T-helper 1 cell (primary cell): ENCODE measurements around the gene ZFP57.

Experiments
- DNase-seq, 5 donors: peaks; one replicate each; pipeline ENCODE4 v3.0.0-alpha.2; 2012 to 2020

The ZFP57 gene

DNA sequence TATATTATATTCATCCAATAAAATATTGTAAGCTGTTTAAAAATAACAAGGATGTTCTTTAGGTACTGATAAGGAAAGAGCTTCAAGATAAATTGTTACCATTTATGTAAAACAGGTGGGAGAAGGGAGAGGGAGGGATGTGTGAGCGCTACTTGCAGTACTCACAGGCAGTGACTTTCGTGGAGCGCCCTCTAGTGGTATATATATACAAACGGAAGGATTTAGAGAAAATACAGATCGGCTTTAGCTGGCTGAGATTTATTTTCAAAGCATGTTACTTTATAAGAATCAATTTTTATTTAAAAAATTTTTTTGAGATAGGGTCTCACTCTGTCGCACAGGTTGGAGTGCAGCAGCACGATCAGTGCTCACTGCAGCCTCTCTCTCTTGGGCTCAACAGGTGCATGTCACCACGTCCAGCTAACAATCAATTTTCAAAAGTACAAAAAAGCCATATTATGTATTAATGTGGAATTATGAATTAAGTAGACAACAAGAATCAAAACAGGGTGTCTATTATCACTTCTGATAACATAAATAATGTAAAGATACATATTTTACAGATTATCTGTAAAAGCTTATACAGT is 27.4 kb downstream of the ZFP57 start:
- DNase-seq: peak in 3 of 5 donors; percentile 37 to 62 (median 41)

DNA sequence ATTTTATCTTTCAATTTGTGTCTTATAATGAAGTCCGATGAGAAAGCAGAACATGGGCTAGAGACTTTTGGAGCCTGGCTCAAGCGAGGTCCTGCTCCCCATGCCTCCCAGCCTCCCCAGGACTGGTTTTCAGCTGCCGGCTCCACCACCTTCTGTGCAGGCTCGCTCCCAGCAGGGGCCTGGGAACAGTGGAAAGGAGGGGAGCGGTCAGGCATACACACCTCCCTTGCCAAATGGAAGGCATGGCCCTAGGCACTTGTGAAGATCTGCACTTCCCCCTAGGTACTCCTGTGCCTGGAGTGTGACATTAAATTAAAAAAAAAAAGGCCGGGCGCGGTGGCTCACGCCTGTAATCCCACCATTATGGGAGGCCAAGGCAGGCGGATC is 28.8 kb downstream of the ZFP57 start:
- no peak for DNase-seq

DNA sequence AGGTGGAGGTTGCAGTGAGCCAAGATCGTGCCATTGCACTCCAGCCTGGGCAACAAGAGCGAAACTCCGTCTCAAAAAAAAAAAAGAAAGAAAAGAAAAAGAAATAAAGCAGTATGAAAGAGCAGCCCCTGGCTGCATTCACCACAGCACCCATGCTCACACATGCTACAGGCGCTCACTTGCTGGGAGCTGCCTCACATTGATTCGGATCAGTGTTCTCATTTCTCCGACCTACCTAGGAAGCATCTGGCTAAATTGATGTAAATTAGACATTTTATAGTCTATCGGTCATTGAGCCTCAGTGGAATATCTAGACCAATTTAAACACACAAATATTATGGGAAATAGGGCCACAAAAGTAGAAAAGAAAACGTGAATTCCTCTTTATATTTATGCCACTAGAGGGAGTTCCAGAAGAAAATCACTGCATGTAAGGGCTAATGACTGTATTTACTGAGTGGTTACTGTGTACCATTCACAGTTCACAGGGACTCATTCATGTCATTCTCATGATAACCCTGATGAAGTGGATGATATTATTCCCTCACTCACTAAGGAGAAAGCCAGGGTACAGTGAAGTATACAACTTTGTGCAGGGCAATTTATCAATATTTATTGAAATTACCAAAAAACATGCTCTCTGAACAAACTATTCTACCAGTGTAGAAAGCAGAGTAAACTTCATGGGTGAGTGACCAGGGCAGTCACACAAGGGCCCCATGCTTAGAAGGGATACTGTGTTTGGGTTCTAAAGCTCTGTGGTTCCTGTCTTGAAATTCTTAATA is 29.3 kb downstream of the ZFP57 start:
- DNase-seq: peak in 1 of 5 donors; percentile 33

DNA sequence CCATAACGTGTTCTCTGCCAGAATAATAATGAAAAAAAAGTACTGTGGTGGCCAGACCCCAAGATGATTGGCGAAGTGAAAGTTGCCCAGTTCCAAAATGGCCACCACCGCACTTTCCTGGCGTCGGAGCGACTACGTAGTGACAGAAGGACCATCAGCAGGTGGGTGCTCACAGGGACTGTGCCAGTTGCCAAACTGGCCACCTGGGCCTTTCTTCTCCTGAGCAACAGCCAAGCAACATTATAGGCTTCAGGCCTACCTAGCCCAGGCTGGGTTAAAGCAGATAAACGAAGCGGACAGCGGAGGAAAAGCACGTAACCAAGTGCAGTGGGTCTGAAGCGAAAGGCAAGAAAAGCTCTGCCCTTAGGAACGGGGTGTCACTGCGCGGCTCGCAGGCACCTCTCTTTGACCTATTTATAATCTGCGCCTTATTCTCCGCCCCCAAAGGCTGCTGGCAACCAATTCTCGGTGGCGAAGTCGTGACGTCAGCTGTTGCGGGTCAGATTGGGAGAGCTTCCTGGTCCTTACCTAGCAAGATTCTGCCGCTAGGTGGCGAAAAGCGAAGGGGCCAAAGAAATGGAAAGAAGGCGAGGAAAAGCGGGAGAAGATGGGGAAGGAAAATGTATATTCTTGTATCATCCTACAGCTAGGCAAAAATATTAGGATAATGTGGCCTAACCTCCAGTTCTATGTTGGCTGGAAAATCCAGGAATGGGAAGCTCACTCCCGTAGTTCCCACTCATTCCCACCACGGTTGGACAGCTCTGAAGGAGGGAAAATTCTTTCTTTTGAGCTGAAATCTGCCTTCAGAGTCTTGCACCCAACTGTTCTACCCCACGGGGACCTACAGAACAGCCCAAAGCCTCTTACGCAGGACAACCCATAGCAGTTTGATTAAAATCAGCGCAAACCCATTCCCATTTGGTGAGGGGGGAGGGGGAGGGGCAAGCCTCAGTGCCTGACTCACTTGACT is 31.0 kb downstream of the ZFP57 start:
- peak; percentile 92 to 99 (median 97) for DNase-seq

DNA sequence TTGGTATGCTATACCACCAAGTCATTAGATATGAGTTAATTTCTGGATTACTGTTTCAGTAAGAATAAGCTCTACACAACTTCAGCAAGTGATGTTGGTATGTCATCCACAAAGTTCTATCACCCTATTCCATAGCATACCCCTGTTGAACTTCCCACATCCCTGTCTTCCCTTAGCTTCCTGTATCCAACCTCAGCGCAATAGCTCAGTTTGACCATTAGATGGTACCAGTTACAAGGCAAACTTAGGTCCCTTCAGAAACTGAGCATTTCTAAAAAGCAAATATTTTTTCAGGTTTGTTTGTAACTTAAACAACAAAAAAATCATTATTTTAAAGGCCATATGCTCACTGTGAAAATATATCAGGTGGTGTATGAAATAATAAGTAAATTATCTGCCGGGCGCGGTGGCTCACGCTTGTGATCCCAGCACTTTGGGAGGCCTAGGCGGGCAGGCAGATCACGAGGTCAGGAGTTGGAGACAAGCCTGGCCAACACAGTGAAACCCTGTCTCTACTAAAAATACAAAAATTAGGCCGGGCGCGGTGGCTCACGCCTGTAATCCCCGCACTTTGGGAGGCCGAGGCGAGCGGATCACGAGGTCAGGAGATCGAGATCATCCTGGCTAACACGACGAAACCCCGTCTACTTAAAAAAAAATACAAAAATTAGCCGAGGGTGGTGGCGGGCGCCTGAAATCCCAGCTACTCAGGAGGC is 32.9 kb downstream of the ZFP57 start:
- no peak for DNase-seq

DNA sequence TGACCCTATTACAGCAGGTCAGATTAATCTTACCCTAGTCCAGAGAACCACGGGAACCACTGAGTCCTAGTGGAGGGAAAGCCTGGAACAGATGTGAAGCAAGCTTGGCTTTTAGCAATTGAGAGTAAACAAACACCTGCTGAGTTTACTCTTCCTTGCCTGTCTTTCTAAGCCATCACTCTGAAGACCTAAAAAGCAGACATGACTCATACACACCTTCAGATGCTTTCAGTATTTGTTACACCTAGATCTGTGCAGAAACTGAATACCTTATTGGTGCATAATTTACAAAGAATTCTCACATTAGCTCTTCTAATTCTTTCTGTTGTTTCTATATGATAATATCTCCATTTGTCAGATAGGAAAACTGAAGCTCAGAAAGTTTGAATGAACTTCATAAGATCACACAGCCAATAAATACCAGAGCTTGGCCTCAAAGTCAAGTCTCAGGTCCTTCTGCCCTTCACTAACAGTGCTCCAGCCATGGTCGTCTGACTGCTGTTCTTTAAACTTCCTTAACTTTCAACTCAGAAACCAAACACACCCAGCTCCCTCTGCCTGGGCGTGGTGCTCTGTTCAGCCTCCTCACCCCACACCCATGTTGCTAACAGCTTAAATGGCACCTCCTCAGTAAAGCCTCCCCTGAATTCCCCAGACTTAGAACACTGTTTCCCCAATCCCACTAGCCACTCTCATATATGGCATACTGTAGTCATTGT is 39.4 kb downstream of the ZFP57 start:
- DNase-seq: peak in 1 of 5 donors; percentile 42

DNA sequence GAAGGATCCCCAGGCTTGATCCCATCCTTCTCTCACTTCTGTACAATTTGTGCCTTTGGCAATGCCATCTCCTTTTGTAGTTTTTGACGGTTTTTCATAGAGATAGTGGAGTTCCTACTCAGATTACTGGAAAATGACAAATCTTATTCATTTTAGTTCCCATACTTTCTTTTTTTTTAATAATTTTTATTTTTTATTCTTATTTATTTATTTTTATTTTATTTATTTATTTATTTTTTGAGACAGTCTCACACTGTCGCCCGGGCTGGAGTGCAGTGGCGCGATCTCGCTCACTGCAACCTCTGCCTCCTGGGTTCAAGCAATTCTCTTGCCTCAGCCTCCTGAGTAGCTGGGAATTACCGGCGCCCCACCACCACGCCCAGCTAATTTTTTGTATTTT is 43.7 kb downstream of the ZFP57 start:
- DNase-seq: no peak

DNA sequence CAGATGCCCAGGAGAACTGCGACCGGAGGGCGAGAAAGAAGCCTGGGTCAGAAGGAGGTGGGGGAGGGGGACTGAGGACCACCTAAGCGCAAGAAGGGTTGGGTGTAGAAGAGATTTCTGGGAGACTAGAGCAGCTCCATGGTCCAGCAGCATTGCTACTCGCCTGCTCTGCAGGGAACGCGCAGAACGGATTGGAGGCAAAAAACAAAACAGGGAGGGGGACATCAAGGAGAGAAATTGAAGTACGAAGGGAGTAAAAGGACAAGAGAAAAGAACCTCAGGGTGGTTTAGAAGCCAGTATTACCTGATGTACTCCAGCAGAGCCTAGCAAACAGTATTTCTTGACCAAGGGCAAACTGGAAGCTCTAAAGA is 47.4 kb downstream of the ZFP57 start:
- DNase-seq: no peak

DNA sequence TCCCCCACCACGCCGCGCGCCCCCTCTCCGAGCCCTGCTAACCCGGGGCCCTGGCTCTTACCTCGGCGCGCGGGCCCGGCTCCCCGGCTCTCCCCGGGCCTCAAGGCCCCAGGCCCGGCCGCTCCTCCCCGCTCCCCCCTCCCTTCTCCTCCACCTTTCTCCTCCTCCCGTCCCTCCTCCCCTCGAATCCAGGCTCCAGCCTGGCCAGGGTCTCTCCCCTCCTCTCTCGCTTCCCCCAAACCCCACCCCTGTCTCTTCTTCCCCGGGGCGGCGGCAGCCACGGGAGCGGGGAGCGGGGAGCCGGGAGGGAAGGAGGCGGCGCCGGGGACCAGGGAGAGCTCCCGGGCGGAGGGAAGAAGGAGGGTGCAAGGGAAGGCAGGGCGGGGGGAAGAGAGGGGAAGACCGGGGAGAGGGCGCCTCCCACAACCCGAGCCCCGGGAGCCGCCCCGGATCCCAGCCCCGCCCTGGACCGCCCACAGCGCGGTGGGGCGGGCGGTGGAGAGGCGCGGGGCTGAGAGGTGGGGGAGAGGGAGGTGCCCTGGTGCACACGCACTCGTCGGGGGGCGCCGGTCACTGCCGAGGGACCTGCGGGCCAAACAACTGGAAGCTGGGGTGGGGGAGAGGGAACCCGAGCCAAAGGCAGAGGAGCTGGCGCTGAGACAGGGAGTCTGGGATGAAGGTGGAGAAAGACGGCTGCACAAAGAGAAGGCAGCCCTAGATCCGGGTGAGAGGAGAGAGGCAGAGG is 48.0 kb downstream of the ZFP57 start, which contains the start of gene GABBR1:
Gene GABBR1 (minus strand): TSS at position 395 of the 745 bp plus-strand sequence. CDS start 798 bp downstream, outside the sequence.
- peak; percentile 63 to 72 (median 68) for DNase-seq

DNA sequence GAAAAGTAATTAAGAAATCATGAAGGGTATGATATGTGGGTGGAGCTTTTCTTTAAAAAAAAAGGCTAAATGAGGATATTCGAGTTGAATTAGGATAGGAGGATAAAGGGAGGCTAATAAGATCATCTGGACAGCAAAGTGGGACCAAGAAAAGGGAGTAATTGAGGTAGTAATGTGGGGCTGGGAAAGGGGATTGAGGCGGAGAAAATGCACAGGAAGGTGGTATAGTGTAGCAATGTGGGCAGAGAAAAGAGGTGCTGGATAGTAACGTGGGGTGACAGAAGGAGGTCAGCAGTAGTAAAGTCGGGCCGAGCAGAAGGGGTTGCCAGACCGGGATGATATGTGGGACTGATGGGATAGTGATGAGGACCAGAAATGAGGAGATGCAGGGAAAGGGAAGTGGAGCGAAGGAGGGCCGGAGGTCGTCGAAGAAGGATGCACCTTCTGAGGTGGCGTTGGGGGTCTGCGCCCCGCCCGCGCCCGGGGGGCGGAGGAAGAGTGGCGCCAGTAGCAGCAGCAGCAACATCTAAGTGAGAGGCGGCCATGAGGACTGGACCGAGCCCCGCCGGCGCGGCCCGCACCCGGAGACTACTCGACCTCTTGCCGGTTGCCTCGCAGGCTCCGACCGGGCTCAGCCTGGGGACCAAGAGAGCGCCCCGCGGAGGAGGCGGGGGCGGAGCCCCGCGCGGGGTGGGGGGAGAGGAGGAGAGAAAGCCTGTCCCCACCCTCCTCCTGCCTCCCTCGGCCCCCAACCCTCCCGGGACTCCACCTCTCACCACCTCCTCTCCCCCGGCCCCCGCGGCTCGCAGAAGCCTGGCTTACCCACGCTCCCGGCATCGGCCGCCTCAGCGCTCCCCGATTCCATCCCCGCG is 48.9 kb downstream of the ZFP57 start:
- DNase-seq: peak; percentile 43 to 63 (median 53)

DNA sequence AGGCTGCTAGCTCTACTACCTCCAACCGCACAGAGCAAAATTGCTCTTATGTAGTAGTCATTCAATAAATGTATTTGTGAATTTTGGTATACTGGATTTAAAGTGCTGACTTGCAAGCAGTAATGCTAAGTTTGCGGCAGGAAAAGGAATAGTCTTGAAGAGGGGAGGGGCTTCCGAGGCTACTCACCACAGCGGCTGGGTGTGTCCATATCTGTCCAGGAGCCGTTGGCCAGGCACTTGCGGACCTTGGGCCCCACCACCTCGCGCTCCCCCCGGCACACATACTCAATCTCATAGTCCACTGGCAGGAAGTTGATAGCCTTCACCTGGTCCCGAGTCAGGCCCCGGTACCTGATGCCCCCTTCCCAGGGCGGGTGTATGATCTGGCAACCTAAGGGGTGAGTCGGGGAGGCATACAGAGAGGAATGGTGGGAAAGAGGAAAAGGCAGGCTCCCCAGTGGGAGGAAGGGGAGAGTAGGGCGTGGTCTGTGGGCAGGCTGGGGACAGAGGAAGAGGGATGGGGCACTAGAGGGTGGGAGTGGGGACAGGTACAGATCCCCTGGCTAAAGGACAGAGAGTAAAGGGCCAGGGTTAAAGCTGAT is 49.6 kb downstream of the ZFP57 start:
- DNase-seq: no peak

DNA sequence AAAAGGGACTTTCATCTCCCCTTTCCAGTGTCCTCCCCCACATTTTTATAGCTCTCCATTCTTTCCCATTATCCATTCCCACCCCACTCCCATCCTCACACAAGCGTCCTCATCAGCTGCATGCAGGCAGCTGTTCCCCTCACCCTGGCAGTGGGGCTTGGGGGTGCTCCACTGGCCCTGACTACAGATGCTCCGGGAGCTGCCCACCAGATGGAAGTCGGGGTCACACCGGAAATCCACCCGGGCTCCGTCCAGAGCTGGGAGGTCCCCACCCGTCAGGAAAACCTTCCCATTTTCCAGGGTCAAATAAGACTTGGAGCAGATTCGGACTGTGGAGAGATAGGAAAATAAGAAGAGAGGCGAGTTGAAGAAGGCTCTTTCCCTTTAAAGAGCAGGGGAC is 50.6 kb downstream of the ZFP57 start:
- DNase-seq: no peak

DNA sequence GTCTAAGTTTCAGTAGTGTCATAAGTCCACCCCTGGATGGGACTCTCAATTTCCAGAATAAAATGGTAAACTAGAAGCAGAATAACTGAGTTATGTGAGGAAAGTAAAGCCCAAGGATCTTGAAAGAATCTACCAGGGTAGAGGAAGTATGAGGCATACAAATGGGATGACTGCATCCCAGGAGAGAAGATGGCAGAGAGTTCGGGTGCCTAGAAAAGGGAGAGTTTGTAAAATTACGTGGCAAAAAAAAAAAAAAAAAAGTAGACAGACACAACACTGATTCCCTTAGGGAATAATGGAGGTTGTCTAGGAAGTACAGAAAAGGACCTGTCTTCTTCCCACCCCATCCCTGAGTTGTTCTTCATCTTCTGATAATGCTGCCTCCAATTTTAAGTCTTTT is 51.4 kb downstream of the ZFP57 start:
- no peak for DNase-seq

DNA sequence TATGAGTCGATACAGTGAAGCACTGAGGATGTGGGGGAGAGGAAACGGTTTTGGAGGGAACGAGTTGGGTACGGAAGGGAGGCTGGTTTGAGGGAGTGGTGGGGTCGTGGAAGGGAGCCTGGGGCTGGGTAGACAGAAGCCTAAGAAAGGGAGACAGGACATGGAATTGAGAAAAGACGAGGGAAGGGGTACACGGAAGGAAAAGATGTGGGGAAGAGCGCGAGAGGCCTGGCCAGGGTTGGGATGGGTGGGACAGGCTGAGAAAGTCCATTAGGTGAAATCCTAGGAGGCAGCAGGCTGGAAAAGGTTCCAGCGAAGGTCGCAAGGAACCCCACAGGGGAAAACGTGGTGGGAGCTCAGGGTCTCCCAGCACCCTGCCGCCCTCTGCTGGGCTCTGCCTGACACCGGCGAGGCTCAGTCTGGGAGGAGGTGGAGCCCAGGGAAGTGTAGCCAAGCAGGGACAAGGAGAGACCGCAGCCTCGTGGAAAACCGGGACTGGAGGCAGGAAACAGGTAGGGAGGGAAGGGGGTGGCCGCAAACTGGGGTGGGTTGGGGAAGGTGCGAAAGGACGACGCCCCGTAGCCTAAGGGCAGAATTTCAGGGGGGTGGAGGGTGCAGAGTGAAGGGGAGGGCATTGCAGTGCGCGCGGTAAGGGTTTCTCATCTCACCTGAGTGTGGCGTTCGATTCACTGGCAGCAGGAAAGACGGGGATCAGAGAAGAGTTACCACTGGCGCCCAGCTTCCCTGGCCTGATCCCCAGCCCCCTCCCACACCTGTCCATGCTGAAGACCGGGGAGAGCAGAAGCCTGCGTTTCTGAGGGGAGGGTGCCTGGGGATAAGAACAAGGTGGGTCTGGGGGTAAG is 52.3 kb downstream of the ZFP57 start:
- DNase-seq: peak in 4 of 5 donors; percentile 33 to 45 (median 44)

DNA sequence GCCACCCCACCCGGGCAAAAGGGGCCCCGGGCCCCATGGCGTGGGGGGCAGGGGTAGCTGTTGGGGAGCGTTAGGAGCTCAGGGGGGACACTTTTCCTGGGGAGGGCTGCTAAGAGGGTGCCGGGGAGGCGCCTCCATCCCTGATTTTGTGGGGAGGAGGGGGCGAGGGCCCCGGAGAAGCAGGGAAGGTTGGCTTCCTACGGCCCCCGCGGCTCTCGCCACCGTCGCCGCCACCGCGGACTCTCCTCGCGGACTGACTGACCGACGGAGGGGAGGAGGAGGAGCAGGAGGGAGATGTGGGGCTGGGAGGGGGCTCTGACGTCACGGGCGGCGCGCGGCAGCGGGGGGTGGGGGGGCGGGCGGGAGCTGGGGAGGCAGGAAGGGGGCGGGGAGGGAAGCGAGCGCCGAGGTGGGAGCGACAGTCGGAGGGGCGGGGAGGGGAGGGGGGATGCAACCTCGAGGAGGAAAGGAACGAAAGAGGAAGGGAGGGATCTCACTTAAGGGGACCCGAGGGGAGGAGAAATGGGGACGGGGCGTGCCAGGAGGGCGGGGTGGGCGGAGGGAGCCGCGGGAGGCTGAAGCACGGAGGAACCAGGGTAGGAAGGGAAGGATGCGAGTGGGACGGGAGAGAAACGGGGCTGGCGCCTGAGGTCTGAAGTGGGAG is 53.1 kb downstream of the ZFP57 start:
- DNase-seq: peak; percentile 29 to 67 (median 56)

DNA sequence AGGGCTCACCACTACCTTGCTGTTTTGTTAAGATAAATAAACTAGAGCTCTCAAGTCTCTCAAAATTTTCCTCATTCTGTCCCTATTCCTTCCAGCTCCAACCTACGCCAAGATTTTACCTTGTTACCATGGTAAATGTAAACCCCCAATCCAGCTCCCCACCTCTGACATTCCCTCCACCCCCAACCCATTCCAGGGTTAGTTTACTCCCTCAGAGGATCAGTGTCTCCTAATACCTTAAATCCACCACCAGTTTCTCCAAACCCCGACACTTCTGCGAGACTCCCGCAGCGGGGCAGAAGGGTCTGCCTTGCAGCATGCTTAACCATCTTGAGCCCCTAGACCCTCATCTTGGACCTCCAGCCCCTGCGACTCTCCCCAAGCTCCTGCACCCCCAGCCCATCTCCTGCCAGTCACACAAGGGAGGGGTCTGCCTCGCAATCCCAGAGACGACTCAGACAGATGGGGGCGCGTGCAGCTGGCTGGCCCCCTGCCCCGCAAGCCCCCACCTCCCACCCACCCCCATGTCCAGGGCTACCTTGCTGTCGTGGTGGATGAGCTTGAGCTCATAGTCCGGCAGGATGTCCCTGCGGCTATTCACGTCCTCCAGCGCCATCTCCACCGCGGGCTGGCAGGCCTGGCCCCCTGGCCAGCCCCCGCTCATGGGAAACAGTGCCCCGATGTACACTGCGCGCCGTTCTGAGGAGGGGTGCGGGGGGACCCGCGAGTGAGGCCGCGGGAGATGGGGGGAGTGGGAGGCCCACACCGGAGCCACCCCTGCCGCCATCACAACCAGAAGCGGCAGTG is 53.8 kb downstream of the ZFP57 start:
- DNase-seq: no peak

DNA sequence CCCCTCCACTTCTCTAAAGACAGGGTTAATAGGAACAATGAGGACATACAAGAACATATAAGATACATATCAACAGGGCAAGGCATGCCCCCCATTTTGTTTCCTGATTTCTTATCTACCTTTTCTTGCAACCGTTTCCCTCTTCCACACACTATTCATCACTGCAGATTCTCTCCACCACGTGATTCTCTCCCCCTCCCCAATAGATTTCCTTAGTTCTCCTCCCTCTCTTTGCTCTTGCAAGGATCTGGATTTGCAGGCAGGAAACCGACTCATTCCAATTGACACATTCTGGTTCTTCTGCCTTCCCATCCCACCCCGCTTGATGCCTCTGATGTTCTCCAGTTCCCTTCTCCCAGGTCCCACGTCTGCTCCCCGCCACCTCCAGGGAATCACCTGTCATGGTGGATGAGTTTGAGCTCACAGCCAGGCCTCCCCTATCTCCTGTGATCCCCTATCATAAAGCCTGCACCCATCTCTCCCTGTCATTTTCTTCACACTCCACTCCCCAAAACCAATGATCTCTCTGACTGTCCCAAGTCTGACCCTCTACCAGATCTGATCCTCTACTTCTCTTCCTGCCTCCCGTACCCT is 55.5 kb downstream of the ZFP57 start:
- no peak for DNase-seq
